Duodenal mucosa (tissue), 2 donors: ENCODE data around the gene ZNF195.
"Not testable (repeated sequence)": the region's sequence is repeated elsewhere in the genome, so short reads cannot be mapped to it uniquely, and the experiment has no call there.

Source experiments
- H3K27ac ChIP-seq: one replicate; pipeline ENCODE4 v1.7.0; 2013; ENCODE audit warnings: low read depth, low read length
- H3K27me3 ChIP-seq, 2 donors: one replicate each; pipeline ENCODE4 v1.7.0; 2013; ENCODE audit warnings: low read length in 2 of 2, control low read depth in 1 of 2; ENCODE audit not compliant: insufficient read depth in 2 of 2, control insufficient read depth in 1 of 2
- H3K36me3 ChIP-seq, 2 donors: one replicate each; pipeline ENCODE4 v1.7.0; 2013; ENCODE audit warnings: low read length in 2 of 2, control low read depth in 1 of 2; ENCODE audit not compliant: insufficient read depth in 2 of 2, control insufficient read depth in 1 of 2
- H3K4me1 ChIP-seq, 2 donors: one replicate each; pipeline ENCODE4 v1.7.0; 2013; ENCODE audit warnings: low read length in 2 of 2, control low read depth in 1 of 2; ENCODE audit not compliant: insufficient read depth in 2 of 2, control insufficient read depth in 1 of 2
- H3K4me3 ChIP-seq, 2 donors: one replicate each; pipeline ENCODE4 v1.7.0; 2013; ENCODE audit warnings: low read length in 2 of 2, low read depth in 1 of 2
- H3K9ac ChIP-seq, 2 donors: one replicate each; pipeline ENCODE4 v1.7.0; 2013; ENCODE audit warnings: low read length in 2 of 2, low read depth in 1 of 2
- H3K9me3 ChIP-seq, 2 donors: one replicate each; pipeline ENCODE4 v1.7.0; 2013; ENCODE audit warnings: low read length in 2 of 2, control low read depth in 1 of 2; ENCODE audit not compliant: control insufficient read depth in 1 of 2

The ZNF195 gene

DNA sequence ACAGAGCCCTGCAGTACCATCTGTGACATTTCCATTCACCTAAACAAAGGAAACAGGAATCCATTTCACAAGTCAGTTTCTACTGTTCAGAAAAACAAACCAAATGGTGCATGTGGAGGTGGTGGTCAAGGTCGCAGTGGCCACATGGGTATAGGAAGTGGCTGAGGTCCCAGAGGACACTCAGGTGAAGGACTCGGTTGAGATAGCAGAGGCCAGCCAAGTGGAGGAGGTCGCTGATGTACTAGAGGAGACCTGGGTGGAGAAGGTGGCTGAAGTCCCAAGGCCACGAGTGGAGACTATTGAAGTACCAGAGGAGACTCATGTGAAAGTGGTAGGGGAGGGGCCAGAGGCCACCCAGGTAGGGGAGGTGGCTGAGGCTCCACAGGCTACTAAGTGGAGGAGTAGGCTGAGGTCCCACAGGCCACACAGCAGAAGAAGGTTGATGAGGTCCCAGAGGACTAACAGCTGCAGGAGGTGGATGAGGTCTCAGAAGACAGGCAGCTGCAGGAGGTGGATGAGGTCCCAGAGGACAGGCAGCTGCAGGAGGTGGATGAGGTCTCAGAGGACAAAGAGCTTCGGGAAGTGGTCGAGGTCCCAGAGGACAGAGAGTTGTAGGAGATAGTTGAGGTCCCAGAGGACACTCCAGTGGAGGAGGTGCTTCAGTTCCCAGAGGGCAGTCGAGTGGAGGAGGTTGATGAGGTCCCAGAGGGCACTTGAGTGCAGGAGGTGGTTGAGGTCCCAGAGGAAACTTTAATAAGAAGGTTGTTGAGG is 40.2 kb downstream of the ZNF195 start:
- Histone ChIP-seq H3K4me1 (no peaks in the 10 kb centered on the region), H3K9ac (no peak overlapping the region), H3K27ac (no peak overlapping the region), H3K27me3 (peaks cover 4 to 9% of the 10 kb centered on the region in 2 donors), H3K36me3 (no peaks in the 10 kb centered on the region), H3K9me3 (no peaks in the 10 kb centered on the region), H3K4me3 (no peak overlapping the region)

DNA sequence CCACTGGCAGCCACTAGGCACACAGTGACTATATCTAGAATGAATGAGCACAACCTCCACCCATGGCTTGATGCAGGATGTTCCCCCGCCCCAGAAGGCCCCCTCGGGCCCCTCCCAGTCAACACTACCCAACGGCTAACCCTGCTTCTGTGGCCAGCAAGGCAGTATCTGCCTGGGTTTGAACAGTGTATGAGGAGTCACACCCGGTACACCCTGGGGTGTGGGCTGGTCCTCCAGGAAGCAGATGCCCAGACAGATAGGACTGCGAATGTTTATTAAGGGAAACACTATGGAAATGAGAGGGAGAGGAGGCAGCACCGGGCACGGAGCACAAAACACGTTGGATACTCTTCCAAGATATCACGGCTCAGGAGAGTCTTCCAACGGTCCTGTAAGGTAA is 42.5 kb downstream of the ZNF195 start:
- H3K9ac ChIP-seq, H3K4me1 ChIP-seq, H3K36me3 ChIP-seq, H3K4me3 ChIP-seq, H3K27me3 ChIP-seq, H3K27ac ChIP-seq, H3K9me3 ChIP-seq: not testable (repeated sequence)

GRCh38 chr11:3333157-3333556 is 45.8 kb downstream of the ZNF195 start:
- H3K4me1 ChIP-seq, H3K4me3 ChIP-seq, H3K9me3 ChIP-seq, H3K27ac ChIP-seq, H3K27me3 ChIP-seq, H3K9ac ChIP-seq, H3K36me3 ChIP-seq: not testable (repeated sequence)

GRCh38 chr11:3331078-3331477 is 47.9 kb downstream of the ZNF195 start:
- not testable (repeated sequence) for H3K4me3 ChIP-seq, H3K9me3 ChIP-seq, H3K36me3 ChIP-seq, H3K4me1 ChIP-seq, H3K9ac ChIP-seq, H3K27me3 ChIP-seq, H3K27ac ChIP-seq

GRCh38 chr11:3330064-3330463 is 48.9 kb downstream of the ZNF195 start:
- H3K36me3 ChIP-seq, H3K9me3 ChIP-seq, H3K27me3 ChIP-seq, H3K4me1 ChIP-seq, H3K4me3 ChIP-seq, H3K9ac ChIP-seq, H3K27ac ChIP-seq: not testable (repeated sequence)

- not testable (repeated sequence) for H3K27ac ChIP-seq, H3K36me3 ChIP-seq, H3K27me3 ChIP-seq, H3K9ac ChIP-seq, H3K4me1 ChIP-seq, H3K4me3 ChIP-seq, H3K9me3 ChIP-seq
Observed at GRCh38 chr11:3328503-3328902, 50.4 kb downstream of the ZNF195 start.

GRCh38 chr11:3326450-3326849 is 52.5 kb downstream of the ZNF195 start:
- not testable (repeated sequence) for H3K36me3 ChIP-seq, H3K4me1 ChIP-seq, H3K4me3 ChIP-seq, H3K27ac ChIP-seq, H3K9ac ChIP-seq, H3K9me3 ChIP-seq, H3K27me3 ChIP-seq

- not testable (repeated sequence) for H3K36me3 ChIP-seq, H3K9me3 ChIP-seq, H3K27ac ChIP-seq, H3K9ac ChIP-seq, H3K4me1 ChIP-seq, H3K4me3 ChIP-seq, H3K27me3 ChIP-seq
Observed at GRCh38 chr11:3324724-3325123, 54.2 kb downstream of the ZNF195 start.
